IPS-NIHi11 (cell line): ENCODE measurements around the gene PLD2.
"Not testable (repeated sequence)": the region's sequence is repeated elsewhere in the genome, so short reads cannot be mapped to it uniquely, and the experiment has no call there.

Experiments
- DNase-seq: peaks from one replicate; pipeline ENCODE4 v3.0.0; 2012; ENCODE audit warnings: mixed read lengths, low spot score

The PLD2 gene

GRCh38 chr17:4858068-4858881, 51.3 kb downstream of the PLD2 start:
- peak; percentile 82 for DNase-seq

GRCh38 chr17:4858882-4859260, 51.9 kb downstream of the PLD2 start:
- peak; percentile 45 for DNase-seq

- DNase-seq = no peak
These were observed 53.1 kb downstream of the PLD2 start for GRCh38 chr17:4859816-4860625.

- no peak for DNase-seq
These were observed 53.7 kb downstream of the PLD2 start for GRCh38 chr17:4860651-4861050.

GRCh38 chr17:4861052-4861451, 54.1 kb downstream of the PLD2 start:
- no peak for DNase-seq

- DNase-seq = no peak
These were observed 55.8 kb downstream of the PLD2 start for GRCh38 chr17:4862720-4863119.

- DNase-seq = no peak
These were observed 56.4 kb downstream of the PLD2 start for GRCh38 chr17:4863321-4863720.

GRCh38 chr17:4867535-4867934, 60.6 kb downstream of the PLD2 start:
- DNase-seq = not testable (repeated sequence)

GRCh38 chr17:4869058-4869998, 62.4 kb downstream of the PLD2 start:
- DNase-seq = not testable (repeated sequence)

GRCh38 chr17:4870855-4871254, 63.9 kb downstream of the PLD2 start:
- no peak for DNase-seq

- no peak for DNase-seq
These were observed 65.8 kb downstream of the PLD2 start for GRCh38 chr17:4872786-4873185.
